H9 (cell line): ENCODE data around the gene OTULIN. TPM values are rescaled to one million over a fixed set of nuclear protein-coding genes. Genes with fewer than 3 reads are reported as not detected.

Experiments
- DNase-seq: peaks from one replicate; pipeline ENCODE4 v3.0.0-alpha.2; 2017
- H2AFZ ChIP-seq: one replicate; pipeline ENCODE4 v1.6.1; 2013; ENCODE audit warnings: mild to moderate bottlenecking, low read length, control low read depth, moderate library complexity
- H2AK5ac ChIP-seq: 2 replicates; pipeline ENCODE4 v1.6.1; 2013; ENCODE audit warnings: low read length, control low read depth, mixed read lengths; ENCODE audit not compliant: insufficient read length
- H2BK120ac ChIP-seq: one replicate; pipeline ENCODE4 v1.6.1; 2013; ENCODE audit warnings: low read depth, mild to moderate bottlenecking, low read length, control low read depth, inconsistent platforms; ENCODE audit not compliant: poor library complexity, severe bottlenecking
- H2BK12ac ChIP-seq: 2 replicates; pipeline ENCODE4 v1.6.1; 2013; ENCODE audit warnings: low read length, control low read depth, mixed read lengths, low read depth; ENCODE audit not compliant: insufficient read length
- H2BK15ac ChIP-seq: 2 replicates; pipeline ENCODE4 v1.6.1; 2013; ENCODE audit warnings: low read depth, low read length, control low read depth
- H2BK20ac ChIP-seq: one replicate; pipeline ENCODE4 v1.6.1; 2013; ENCODE audit warnings: low read depth, mild to moderate bottlenecking, low read length, control low read depth, inconsistent platforms; ENCODE audit not compliant: poor library complexity, severe bottlenecking
- H2BK5ac ChIP-seq: 2 replicates; pipeline ENCODE4 v1.6.1; 2013; ENCODE audit warnings: low read length, control low read depth, mixed read lengths; ENCODE audit not compliant: insufficient read length
- H3K14ac ChIP-seq: 2 replicates; pipeline ENCODE4 v1.6.1; 2013; ENCODE audit warnings: low read length, control low read depth; ENCODE audit not compliant: insufficient read depth
- H3K18ac ChIP-seq: 2 replicates; pipeline ENCODE4 v1.6.1; 2013; ENCODE audit warnings: low read depth, mild to moderate bottlenecking, mixed read lengths, low read length, control low read depth; ENCODE audit not compliant: insufficient read length
- H3K23ac ChIP-seq: 2 replicates; pipeline ENCODE4 v1.6.1; 2013; ENCODE audit warnings: low read length, control low read depth, mixed read lengths, low read depth; ENCODE audit not compliant: insufficient read length
- H3K23me2 ChIP-seq: 2 replicates; pipeline ENCODE4 v1.6.1; 2013; ENCODE audit warnings: low read depth, mild to moderate bottlenecking, mixed read lengths, low read length, control low read depth; ENCODE audit not compliant: insufficient read length, poor library complexity, severe bottlenecking
- H3K27ac ChIP-seq: 2 replicates; pipeline ENCODE4 v1.5.1; 2013; ENCODE audit warnings: low read length, control low read depth, mixed read lengths, low read depth; ENCODE audit not compliant: insufficient read length
- H3K27me3 ChIP-seq: 2 replicates; pipeline ENCODE4 v1.6.1; 2013; ENCODE audit warnings: low read length, control low read depth, inconsistent platforms; ENCODE audit not compliant: insufficient read depth
- H3K4ac ChIP-seq: 2 replicates; pipeline ENCODE4 v1.6.1; 2013; ENCODE audit warnings: low read depth, mild to moderate bottlenecking, control low read depth, inconsistent platforms, low read length, moderate library complexity
- H3K4me1 ChIP-seq: 2 replicates; pipeline ENCODE4 v1.6.1; 2013; ENCODE audit warnings: low read length, control low read depth, inconsistent platforms; ENCODE audit not compliant: insufficient read depth
- H3K4me2 ChIP-seq: 2 replicates; pipeline ENCODE4 v1.6.1; 2013; ENCODE audit warnings: low read length, control low read depth, mixed read lengths; ENCODE audit not compliant: insufficient read length, insufficient read depth
- H3K56ac ChIP-seq: 2 replicates; pipeline ENCODE4 v1.6.1; 2013; ENCODE audit warnings: low read depth, mild to moderate bottlenecking, mixed read lengths, low read length, control low read depth; ENCODE audit not compliant: insufficient read length
- H3K79me1 ChIP-seq: 2 replicates; pipeline ENCODE4 v1.6.1; 2013; ENCODE audit warnings: low read depth, mild to moderate bottlenecking, moderate library complexity, low read length, control low read depth, inconsistent platforms; ENCODE audit not compliant: insufficient read depth, poor library complexity, severe bottlenecking
- H3K79me2 ChIP-seq: 2 replicates; pipeline ENCODE4 v1.6.1; 2013; ENCODE audit warnings: low read length, control low read depth, inconsistent platforms; ENCODE audit not compliant: insufficient read depth
- H3K9ac ChIP-seq: 2 replicates; pipeline ENCODE4 v1.6.1; 2013; ENCODE audit warnings: low read length, control low read depth, mixed read lengths; ENCODE audit not compliant: insufficient read length; ENCODE audit errors: extremely low read depth
- H3K9me3 ChIP-seq: one replicate; pipeline ENCODE4 v1.6.1; 2013; ENCODE audit warnings: low read depth, low read length, inconsistent platforms; ENCODE audit not compliant: control insufficient read depth
- H3T11ph ChIP-seq: one replicate; pipeline ENCODE4 v1.6.1; 2013; ENCODE audit warnings: mild to moderate bottlenecking, low read length, control low read depth, inconsistent platforms
- H4K20me1 ChIP-seq: one replicate; pipeline ENCODE4 v1.6.1; 2013; ENCODE audit not compliant: control insufficient read depth, insufficient read length, insufficient read depth
- H4K5ac ChIP-seq: 2 replicates; pipeline ENCODE4 v1.6.1; 2013; ENCODE audit warnings: low read depth, mild to moderate bottlenecking, mixed read lengths, low read length, control low read depth; ENCODE audit not compliant: insufficient read length
- H4K8ac ChIP-seq: replicated peaks from 2 replicates; pipeline ENCODE4 v1.6.1; 2013; ENCODE audit warnings: low read length, control low read depth, mixed read lengths, low read depth; ENCODE audit not compliant: insufficient read length
- H4K91ac ChIP-seq: 2 replicates; pipeline ENCODE4 v1.6.1; 2013; ENCODE audit warnings: low read depth, mild to moderate bottlenecking, moderate library complexity, mixed read lengths, low read length, control low read depth; ENCODE audit not compliant: insufficient read length
- H3K27ac Mint-ChIP-seq, 3 experiments: 2 replicates in 2 of 3; 3 replicates in 1 of 3; pipeline ENCODE4 v1.8.0; 2020 to 2021; ENCODE audit warnings: mixed read lengths in 3 of 3, mild to moderate bottlenecking in 1 of 3, moderate library complexity in 1 of 3
- H3K27me3 Mint-ChIP-seq: 2 replicates; pipeline ENCODE4 v1.8.0; 2021; ENCODE audit warnings: low read depth, mild to moderate bottlenecking, moderate library complexity, mixed read lengths
- H3K36me3 Mint-ChIP-seq, 3 experiments: 2 replicates in 2 of 3; 3 replicates in 1 of 3; pipeline ENCODE4 v1.8.0; 2020 to 2021; ENCODE audit warnings: low read depth in 3 of 3, mixed read lengths in 3 of 3; ENCODE audit not compliant: insufficient read depth in 1 of 3
- H3K4me1 Mint-ChIP-seq, 2 experiments: 2 replicates each; pipeline ENCODE4 v1.8.0; 2020; ENCODE audit warnings: mixed read lengths in 2 of 2
- H3K4me3 Mint-ChIP-seq, 2 experiments: 2 replicates in 1 of 2; 3 replicates in 1 of 2; pipeline ENCODE4 v1.8.0; 2020 to 2021; ENCODE audit warnings: mild to moderate bottlenecking in 2 of 2, mixed read lengths in 2 of 2, moderate library complexity in 1 of 2
- H3K9me3 Mint-ChIP-seq, 2 experiments: 2 replicates in 1 of 2; 3 replicates in 1 of 2; pipeline ENCODE4 v1.8.0; 2020; ENCODE audit warnings: mild to moderate bottlenecking in 2 of 2, mixed read lengths in 2 of 2, moderate library complexity in 1 of 2
- WGBS: extraction: QIAGEN DNeasy Blood & Tissue Kit; methylation state at CpG from one replicate; pipeline ENCODE4 v1.1.7; 2013; ENCODE audit warnings: missing lambda C conversion rate, low lambda C conversion rate, mixed read lengths; ENCODE audit not compliant: insufficient read length; ENCODE audit errors: extremely low coverage; 5-methylcytosine and 5-hydroxymethylcytosine counted together
- total RNA-seq: library from RNA; stranded (reverse); gene quantifications from 2 replicates; pipeline ENCODE4 v1.2.1, GENCODE V29; 2021
- TF ChIP-seq, protein P1 (sequence below): fragments of 200-600 bp; sonication (generic); conservative IDR thresholded peaks from 3 replicates; pipeline ENCODE4 v1.8.0; 2021; ENCODE audit warnings: antibody characterized with exemption, mild to moderate bottlenecking

Gene OTULIN
- total RNA-seq, 1 experiment from 2014 or later: 35.8 TPM

DNA sequence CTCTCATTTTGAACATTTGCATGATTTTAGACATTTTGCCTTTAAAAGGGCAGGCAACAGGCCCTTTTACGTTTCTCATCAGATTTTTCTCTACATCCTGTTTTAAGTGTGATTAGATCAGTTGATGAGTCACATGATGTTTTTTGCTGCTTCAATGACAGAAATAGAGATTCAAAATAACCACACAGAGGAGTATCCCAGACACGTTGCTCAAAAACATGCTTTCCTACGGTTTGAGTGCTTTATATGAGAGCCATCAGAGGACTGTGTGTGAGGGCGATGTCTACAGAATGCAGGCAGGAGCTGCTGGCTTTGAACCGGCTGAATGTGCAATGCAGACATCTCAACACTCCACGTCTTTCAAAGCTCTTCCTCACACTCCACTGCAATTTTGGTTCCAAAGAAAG lies 42.1 kb downstream of the OTULIN start:
- H3K36me3 Mint-ChIP-seq: peaks cover 6 to 48% (median 30%) of the 10 kb centered on the region in 3 experiments; a peak in 6 of 7 replicates
- Histone ChIP-seq H3K56ac (no peak overlapping the region), H3K23me2 (no peaks in the 10 kb centered on the region), H2BK20ac (no peak overlapping the region), H2BK5ac (no peak overlapping the region), H3K79me2 (no peaks in the 10 kb centered on the region), H3K9me3 (no peaks in the 10 kb centered on the region), H3K27me3 (no peaks in the 10 kb centered on the region), H2AK5ac (no peak overlapping the region), H3K4ac (no peak overlapping the region), H4K91ac (no peak overlapping the region), H4K5ac (no peak overlapping the region), H3K9ac (no peak overlapping the region), H4K8ac (no peak overlapping the region), H4K20me1 (no peaks in the 10 kb centered on the region), H3K79me1 (no peaks in the 10 kb centered on the region), H2BK12ac (no peak overlapping the region), H3K23ac (no peak overlapping the region), H3K27ac (no peak overlapping the region), H3K4me2 (no peak overlapping the region), H3K18ac (no peak overlapping the region), H3K14ac (no peak overlapping the region), H3K4me1 (no peaks in the 10 kb centered on the region), H2BK120ac (no peak overlapping the region), H3T11ph (no peak overlapping the region), H2AFZ (no peak overlapping the region), H2BK15ac (no peak overlapping the region)
- no peaks in the 10 kb centered on the region for H3K27me3 Mint-ChIP-seq
- no peak overlapping the region for H3K4me3 Mint-ChIP-seq
- H3K9me3 Mint-ChIP-seq: no peaks in the 10 kb centered on the region
- TF ChIP-seq, protein P1, sequence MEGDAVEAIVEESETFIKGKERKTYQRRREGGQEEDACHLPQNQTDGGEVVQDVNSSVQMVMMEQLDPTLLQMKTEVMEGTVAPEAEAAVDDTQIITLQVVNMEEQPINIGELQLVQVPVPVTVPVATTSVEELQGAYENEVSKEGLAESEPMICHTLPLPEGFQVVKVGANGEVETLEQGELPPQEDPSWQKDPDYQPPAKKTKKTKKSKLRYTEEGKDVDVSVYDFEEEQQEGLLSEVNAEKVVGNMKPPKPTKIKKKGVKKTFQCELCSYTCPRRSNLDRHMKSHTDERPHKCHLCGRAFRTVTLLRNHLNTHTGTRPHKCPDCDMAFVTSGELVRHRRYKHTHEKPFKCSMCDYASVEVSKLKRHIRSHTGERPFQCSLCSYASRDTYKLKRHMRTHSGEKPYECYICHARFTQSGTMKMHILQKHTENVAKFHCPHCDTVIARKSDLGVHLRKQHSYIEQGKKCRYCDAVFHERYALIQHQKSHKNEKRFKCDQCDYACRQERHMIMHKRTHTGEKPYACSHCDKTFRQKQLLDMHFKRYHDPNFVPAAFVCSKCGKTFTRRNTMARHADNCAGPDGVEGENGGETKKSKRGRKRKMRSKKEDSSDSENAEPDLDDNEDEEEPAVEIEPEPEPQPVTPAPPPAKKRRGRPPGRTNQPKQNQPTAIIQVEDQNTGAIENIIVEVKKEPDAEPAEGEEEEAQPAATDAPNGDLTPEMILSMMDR: no peak
- no peaks in the 10 kb centered on the region for H3K4me1 Mint-ChIP-seq
- no peak overlapping the region for H3K27ac Mint-ChIP-seq
- WGBS: no CpG with 5 or more reads among the region's 6 CpGs
- DNase-seq: no peak
